GM12872 (cell line): ENCODE measurements around the gene MROH7.

Experiments
- CTCF ChIP-seq: IDR thresholded peaks from 3 replicates; pipeline ENCODE4 v1.5.1; 2011; ENCODE audit warnings: low read depth, mild to moderate bottlenecking, low read length, moderate library complexity; ENCODE audit not compliant: insufficient read depth

Gene MROH7

GRCh38 chr1:54697896-54698295 is 56.3 kb downstream of the MROH7 start:
- TF ChIP-seq CTCF = no peak

GRCh38 chr1:54698346-54698745 is 56.8 kb downstream of the MROH7 start:
- no peak for TF ChIP-seq CTCF

- no peak for TF ChIP-seq CTCF
These were observed 58.4 kb downstream of the MROH7 start for GRCh38 chr1:54699936-54700525.

- TF ChIP-seq CTCF = no peak
These were observed 59.5 kb downstream of the MROH7 start for GRCh38 chr1:54701066-54701465.

GRCh38 chr1:54701996-54702395 is 60.4 kb downstream of the MROH7 start:
- TF ChIP-seq CTCF = no peak

- no peak for TF ChIP-seq CTCF
These were observed 61.9 kb downstream of the MROH7 start for GRCh38 chr1:54703471-54703870.

- TF ChIP-seq CTCF = no peak
These were observed 63.6 kb downstream of the MROH7 start for GRCh38 chr1:54705153-54705552.
